Inferior parietal cortex (tissue), 1 donor: ENCODE data around the gene PRSS56.

Experiments used
- DNase-seq: peaks from one replicate; pipeline ENCODE4 v3.0.0-alpha.2; 2016; ENCODE audit errors: extremely low spot score

PRSS56 gene

DNA sequence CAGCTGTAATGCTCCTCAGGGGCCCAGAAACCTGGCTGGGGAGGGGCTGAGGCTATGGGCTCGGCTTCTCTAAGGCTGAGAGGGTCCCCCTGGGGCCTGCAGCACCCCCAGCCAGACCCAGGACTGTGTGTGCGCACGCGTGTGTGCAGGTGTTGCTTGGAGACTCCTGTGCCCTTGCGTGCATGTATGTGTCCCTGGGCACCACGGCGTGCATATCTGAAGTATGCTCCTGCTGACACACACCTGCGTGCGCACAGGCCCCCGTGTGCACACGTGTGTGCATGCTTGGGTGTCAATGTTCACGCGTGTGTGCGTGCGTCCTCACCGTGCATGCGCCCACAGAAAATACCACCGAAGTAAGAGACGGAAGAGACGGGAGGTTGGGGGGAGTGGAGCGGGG is 17.7 kb upstream of the PRSS56 start:
- no peak for DNase-seq

- DNase-seq = no peak
Measured at GRCh38 chr2:232502911-232503808, 17.0 kb upstream of the PRSS56 start.

DNA sequence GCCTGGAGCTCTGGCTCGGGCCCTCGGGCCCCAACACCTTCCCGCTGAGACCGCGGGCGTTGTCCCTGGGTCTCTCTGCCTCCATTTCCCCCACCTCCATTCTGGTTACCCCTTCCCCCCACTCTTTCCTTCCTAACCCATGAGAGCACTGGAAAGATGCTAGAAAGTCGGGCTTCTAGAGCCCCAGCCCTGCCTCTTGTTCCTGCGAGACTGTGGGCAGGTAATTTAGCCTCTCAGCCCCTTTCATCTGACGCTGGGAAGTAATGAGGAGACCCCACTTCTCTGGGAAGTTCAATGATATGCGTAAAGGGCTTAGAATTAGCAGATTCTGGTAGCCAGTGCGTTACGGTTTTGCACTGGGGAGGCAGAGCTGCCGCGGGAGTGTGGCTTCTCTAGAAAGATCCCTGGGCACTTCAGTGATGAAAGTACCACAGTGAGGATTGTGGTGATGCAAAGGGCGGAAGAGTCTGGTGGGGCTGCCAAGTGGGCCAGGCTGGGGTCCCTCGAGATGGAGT is 16.3 kb upstream of the PRSS56 start:
- DNase-seq = no peak

DNA sequence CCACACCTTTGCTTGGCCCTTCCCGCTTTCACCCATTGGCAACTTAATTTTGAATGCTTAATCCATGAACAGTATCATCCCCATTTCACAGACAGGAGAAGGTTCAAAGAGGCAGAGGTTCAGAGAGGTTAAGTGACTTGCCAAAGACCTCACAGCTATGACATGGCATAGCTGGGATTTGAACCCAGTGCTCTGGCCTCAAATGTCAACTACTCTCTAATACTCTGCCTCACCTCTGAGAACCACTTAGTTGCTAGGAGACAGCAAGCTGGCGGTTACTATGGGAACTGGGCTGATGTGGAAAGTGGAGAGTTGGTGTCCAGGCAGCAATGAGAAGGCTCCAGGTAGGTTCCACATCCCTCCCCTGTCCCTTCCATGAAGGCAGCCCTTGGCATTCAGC is 15.8 kb upstream of the PRSS56 start:
- no peak for DNase-seq

DNA sequence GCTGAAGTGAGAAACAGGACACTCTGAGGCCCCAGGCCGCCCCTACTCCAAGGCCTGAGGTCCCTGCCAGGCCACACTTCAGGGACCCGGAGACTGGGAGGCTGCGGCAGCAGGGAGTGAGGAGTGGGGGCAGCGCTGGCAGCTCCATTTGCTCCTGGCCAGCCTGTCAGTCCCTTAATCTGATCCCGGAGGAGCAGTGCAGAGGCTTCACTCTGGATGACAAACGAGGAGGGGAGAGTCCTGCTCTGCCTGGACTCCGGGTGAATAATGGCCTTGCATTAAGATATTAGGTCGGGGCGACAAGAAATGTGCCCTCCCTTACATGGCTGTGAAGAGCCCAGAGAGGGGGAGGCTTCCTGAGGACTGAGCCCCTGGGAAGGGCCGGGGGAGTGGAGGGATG is 14.3 kb upstream of the PRSS56 start:
- no peak for DNase-seq

- DNase-seq = no peak
Measured at GRCh38 chr2:232506709-232507108, 13.5 kb upstream of the PRSS56 start.

- no peak for DNase-seq
Measured at GRCh38 chr2:232508251-232508650, 11.9 kb upstream of the PRSS56 start.

GRCh38 chr2:232511336-232511890 is 8.8 kb upstream of the PRSS56 start:
- DNase-seq = no peak

GRCh38 chr2:232512602-232513001 is 7.6 kb upstream of the PRSS56 start:
- DNase-seq = no peak

GRCh38 chr2:232513353-232513752 is 6.8 kb upstream of the PRSS56 start:
- DNase-seq = no peak

DNA sequence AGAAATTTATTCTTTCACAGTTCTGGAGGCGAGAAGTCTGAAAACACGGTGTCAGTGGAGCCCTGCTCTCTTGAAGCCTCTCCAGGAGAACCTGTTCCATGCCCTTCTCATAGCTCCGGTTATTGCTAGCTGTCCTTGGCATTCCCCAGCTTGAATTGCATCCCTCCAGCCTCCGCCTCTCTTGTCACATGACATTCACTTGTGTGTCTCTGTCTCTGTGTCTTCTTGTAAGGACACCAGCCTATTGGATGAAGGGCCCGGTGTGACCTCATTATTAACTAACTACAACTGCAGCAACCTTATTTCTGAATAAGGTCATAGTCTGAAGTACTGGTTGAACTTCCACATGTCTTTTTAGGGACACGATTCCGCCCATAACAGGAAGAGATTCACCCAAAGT is 4.5 kb upstream of the PRSS56 start:
- no peak for DNase-seq

GRCh38 chr2:232516551-232516950 is 3.6 kb upstream of the PRSS56 start:
- DNase-seq = no peak

DNA sequence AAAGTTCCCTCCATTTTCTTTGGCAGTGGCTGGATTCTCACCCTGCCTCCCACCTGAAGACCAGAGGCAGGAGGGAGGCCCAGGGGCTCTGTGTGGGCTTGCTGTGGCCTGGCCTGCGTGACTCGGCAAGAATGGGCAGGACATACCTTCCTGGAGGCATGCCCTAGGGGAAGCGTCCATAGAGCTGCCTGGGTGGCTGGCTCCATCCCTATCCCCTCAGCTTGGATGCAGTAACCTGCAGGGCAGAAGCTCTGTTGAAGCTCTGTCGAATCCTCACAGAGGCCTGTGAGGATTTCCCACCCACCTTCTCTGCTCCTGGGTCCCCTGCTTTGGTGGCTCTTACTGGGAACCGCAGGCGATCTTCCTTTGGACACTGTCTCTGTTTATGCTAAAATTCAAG is 1.3 kb upstream of the PRSS56 start:
- DNase-seq = no peak

DNA sequence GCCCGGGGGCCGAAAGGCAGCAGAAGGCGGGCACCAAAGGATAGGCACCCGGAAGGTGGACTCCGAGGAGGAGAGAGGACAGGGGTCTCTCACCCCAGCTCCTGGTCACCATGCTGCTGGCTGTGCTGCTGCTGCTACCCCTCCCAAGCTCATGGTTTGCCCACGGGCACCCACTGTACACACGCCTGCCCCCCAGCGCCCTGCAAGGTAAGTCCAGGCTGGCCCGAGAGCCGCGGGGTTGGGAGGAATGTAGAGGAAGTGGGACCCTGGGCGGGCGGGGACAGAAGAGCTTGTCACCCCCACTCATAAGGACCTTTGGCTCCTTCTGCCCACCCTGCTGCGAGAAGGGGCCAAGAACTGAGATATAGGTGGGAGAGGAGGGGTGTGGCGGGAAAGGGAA is 301 bp downstream of the PRSS56 start:
- DNase-seq = no peak

DNA sequence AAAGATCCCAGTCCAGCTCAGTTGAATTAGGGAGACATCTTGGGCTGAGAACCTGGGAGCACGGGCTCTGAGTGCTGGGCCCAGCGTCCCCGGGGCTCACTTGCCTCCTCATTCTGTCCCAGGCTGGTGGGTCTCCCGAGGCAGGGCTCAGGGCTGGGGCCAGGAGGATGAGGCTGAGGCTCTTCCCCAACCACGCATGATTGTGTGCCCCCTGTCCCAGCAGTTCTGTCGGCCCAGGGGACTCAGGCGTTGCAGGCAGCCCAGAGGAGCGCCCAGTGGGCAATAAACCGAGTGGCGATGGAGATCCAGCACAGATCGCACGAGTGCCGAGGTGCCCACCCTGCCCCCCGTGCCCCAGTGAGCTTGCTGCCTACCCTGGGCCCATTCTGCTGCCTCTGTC is 910 bp downstream of the PRSS56 start:
- no peak for DNase-seq

DNA sequence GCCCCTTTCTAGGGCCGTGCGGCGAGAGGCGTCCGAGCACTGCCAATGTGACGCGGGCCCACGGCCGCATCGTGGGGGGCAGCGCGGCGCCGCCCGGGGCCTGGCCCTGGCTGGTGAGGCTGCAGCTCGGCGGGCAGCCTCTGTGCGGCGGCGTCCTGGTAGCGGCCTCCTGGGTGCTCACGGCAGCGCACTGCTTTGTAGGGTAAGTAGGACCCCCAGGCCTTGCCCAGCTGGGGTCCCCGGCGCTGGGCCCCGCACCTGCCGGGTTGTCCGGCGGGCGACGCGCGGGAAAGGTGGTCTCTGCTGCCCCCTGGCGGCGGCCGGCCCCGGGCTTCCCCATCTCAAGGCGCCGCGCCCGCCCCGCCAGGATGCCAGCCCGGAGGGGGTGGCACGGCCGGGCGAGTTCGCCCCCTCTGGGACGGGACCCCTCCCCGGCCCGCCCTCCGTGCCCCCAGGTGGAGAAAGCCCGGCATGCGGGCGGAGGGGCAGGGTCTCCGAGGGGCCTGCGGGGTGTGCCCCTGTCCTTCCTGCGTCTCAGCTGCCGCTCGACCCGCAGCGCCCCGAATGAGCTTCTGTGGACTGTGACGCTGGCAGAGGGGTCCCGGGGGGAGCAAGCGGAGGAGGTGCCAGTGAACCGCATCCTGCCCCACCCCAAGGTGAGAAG is 1.9 kb downstream of the PRSS56 start:
- DNase-seq = peak; percentile 52

DNA sequence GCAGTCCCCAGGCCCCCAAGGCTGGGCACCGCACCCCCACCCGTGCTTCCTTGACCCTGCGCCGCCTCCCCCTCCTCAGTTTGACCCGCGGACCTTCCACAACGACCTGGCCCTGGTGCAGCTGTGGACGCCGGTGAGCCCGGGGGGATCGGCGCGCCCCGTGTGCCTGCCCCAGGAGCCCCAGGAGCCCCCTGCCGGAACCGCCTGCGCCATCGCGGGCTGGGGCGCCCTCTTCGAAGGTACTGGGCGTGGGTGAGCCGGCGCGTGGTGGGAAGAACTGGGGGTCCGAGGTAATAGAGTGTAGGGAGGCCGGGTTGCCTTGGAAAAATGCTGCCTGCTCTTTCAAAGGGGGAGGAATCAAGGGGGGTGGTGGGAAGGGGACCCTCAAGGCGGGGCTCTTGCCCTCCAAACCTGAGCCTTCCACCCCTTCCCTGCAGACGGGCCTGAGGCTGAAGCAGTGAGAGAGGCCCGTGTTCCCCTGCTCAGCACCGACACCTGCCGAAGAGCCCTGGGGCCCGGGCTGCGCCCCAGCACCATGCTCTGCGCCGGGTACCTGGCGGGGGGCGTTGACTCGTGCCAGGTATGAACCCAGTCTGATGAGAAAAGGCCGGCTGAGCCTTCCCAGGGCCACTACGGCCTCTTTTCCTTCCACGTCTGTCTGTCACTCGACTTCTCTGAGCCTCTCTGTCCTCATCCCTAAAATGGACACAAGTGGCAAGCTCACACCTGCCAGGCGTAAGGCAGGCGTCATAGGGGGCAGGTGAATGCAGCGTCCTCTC is 2.6 kb downstream of the PRSS56 start:
- DNase-seq = no peak

DNA sequence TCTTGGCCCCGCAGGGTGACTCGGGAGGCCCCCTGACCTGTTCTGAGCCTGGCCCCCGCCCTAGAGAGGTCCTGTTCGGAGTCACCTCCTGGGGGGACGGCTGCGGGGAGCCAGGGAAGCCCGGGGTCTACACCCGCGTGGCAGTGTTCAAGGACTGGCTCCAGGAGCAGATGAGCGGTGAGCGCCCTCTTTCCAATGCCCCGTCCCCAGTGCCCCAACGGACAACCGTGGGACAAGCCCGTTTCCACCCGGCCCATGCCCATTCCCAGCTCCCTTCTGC is 3.2 kb downstream of the PRSS56 start:
- DNase-seq = no peak

GRCh38 chr2:232523682-232524597 is 3.8 kb downstream of the PRSS56 start:
- DNase-seq = no peak

DNA sequence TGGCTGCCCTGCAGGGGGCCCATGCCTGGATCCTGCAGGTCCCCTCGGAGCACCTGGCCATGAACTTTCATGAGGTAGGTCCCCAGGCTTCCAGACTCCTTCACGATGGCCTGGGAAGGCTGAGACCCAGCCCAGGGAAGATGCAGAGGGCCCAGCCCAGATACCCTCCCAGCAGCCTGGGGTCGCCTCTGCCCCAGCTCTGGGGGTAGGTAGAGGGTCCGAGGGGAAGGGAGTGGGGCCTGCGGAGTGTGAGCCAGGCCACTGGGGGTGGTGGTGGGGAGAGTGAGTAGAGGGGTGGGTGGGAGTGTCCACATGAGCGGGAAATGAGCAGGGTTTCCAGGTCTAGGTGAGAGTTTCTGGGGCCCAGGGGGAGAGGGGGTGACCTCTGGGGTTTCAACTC is 4.6 kb downstream of the PRSS56 start:
- DNase-seq = no peak

GRCh38 chr2:232525199-232525598 is 5.0 kb downstream of the PRSS56 start:
- no peak for DNase-seq
